Lower lobe of right lung (tissue), 2 donors: ENCODE measurements around the gene PRMT1. TPM values are rescaled to one million over a fixed set of nuclear protein-coding genes. Genes with fewer than 3 reads are reported as not detected.

ENCODE experiments used
- ATAC-seq, 2 donors: fragments of 200-7000 bp; cut with Tn5 transposase; one replicate each; pipeline ENCODE4 v1.9.1; 2020 to 2022; ENCODE audit warnings: mild to moderate bottlenecking in 2 of 2, moderate library complexity in 2 of 2
- DNase-seq: peaks from one replicate; pipeline ENCODE4 v3.0.0-alpha.2; 2020
- H3K27ac ChIP-seq: fragments of 200-600 bp; one replicate; pipeline ENCODE4 v1.8.0; 2022
- H3K27me3 ChIP-seq: fragments of 200-600 bp; one replicate; pipeline ENCODE4 v1.8.0; 2022; ENCODE audit warnings: low read depth
- H3K36me3 ChIP-seq: fragments of 200-600 bp; one replicate; pipeline ENCODE4 v1.8.0; 2022; ENCODE audit warnings: mild to moderate bottlenecking
- H3K4me1 ChIP-seq: fragments of 200-600 bp; one replicate; pipeline ENCODE4 v1.8.0; 2022
- H3K4me3 ChIP-seq: fragments of 200-600 bp; one replicate; pipeline ENCODE4 v1.8.0; 2022; ENCODE audit warnings: mild to moderate bottlenecking
- H3K9me3 ChIP-seq: fragments of 200-600 bp; one replicate; pipeline ENCODE4 v1.8.0; 2022
- intact Hi-C: fragments of 100-400 bp; cut with DNase I; formaldehyde crosslinking; loops from one replicate; pipeline ENCODE4 v1.11.0; 2022
- total RNA-seq: library from RNA; stranded (reverse); fragmentation: NEBNext Ultra II Directional; extraction: Animal tissue kit (Norgen Biotek cat#: 25700); gene quantifications from one replicate; pipeline ENCODE4 v1.2.1, GENCODE V29; 2021
- TF ChIP-seq, protein P1 (sequence below): fragments of 200-600 bp; IDR thresholded peaks from one replicate; pipeline ENCODE4 v1.8.0; 2022; ENCODE audit warnings: antibody characterized with exemption, mild to moderate bottlenecking
- donor health status: DM: no; HTN: yes; CAD: no; lungs with severe emphysema.

PRMT1 gene
- total RNA-seq, 1 donor from 2014 or later: 88.3 TPM

- no peaks in the 10 kb centered on the region for H3K4me1 ChIP-seq
- ATAC-seq: no peak
- H3K27me3 ChIP-seq: no peaks in the 10 kb centered on the region
- peaks cover 92% of the 10 kb centered on the region for H3K36me3 ChIP-seq
- intact Hi-C loops: no loop called here
- no peak overlapping the region for H3K4me3 ChIP-seq
- TF ChIP-seq, protein P1, sequence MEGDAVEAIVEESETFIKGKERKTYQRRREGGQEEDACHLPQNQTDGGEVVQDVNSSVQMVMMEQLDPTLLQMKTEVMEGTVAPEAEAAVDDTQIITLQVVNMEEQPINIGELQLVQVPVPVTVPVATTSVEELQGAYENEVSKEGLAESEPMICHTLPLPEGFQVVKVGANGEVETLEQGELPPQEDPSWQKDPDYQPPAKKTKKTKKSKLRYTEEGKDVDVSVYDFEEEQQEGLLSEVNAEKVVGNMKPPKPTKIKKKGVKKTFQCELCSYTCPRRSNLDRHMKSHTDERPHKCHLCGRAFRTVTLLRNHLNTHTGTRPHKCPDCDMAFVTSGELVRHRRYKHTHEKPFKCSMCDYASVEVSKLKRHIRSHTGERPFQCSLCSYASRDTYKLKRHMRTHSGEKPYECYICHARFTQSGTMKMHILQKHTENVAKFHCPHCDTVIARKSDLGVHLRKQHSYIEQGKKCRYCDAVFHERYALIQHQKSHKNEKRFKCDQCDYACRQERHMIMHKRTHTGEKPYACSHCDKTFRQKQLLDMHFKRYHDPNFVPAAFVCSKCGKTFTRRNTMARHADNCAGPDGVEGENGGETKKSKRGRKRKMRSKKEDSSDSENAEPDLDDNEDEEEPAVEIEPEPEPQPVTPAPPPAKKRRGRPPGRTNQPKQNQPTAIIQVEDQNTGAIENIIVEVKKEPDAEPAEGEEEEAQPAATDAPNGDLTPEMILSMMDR: no peak
- H3K9me3 ChIP-seq: no peaks in the 10 kb centered on the region
- no peak overlapping the region for H3K27ac ChIP-seq
- no peak for DNase-seq
Measured at GRCh38 chr19:49653466-49653806, 23.6 kb upstream of the PRMT1 start.

GRCh38 chr19:49654581-49654980, 22.5 kb upstream of the PRMT1 start:
- Histone ChIP-seq H3K27me3 (no peaks in the 10 kb centered on the region), H3K36me3 (peaks cover 92% of the 10 kb centered on the region), H3K27ac (no peak overlapping the region), H3K4me1 (no peaks in the 10 kb centered on the region), H3K4me3 (no peak overlapping the region), H3K9me3 (no peaks in the 10 kb centered on the region)
- ATAC-seq (no peak), DNase-seq (no peak)
- TF ChIP-seq, protein P1: no peak
- intact Hi-C loops: no loop called here

DNA sequence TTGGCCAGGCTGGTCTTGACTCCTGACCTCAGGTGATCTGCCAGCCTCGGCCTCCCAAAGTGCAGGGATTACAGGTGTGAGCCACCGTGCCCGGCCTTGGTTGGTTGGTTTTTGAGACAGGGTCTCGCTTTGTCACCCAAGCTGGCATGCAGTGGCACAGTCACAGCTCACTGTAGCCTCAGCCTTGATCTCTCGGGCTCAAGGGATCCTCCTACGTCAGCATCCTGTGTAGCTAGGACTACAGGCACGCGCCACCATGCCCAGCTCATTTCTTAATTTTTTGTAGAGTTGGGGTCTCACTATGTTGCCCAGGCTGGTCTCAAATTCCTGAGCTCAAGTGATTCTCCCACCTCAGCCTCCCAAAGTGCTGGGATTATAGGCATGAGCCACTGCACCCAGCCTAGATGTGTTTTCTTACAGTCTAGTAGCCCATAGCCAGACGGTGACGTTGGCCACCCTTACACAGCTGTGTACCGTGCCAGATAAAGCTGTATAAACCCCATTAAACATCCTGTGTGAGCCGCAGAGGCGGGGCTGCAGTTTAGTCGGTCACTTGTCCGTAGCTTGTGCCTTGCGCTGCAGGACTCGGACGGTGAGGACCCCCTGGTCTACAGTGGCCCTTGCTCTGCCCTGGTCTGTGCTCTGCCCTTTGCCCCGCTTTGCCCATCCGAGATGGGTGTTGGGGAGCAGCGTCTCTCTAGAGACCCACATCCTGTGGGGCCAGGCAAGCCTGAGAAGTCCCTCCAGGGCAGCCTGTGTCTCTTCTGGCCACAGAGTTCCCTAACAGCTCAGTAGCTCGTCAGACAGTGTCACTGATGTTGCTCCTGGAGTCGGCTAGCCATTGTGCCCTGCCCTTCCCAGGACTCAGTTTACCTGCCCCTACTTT, 21.3 kb upstream of the PRMT1 start:
- Histone ChIP-seq H3K27ac (peak overlapping the region; percentile 18), H3K36me3 (peaks cover 93% of the 10 kb centered on the region), H3K4me3 (no peak overlapping the region), H3K4me1 (no peaks in the 10 kb centered on the region), H3K9me3 (no peaks in the 10 kb centered on the region), H3K27me3 (no peaks in the 10 kb centered on the region)
- no peak for ATAC-seq
- intact Hi-C loops: no loop called here
- DNase-seq: no peak
- TF ChIP-seq, protein P1: no peak

GRCh38 chr19:49656456-49657109, 20.5 kb upstream of the PRMT1 start:
- TF ChIP-seq, protein P1: no peak
- H3K9me3 ChIP-seq: no peaks in the 10 kb centered on the region
- no peaks in the 10 kb centered on the region for H3K4me1 ChIP-seq
- DNase-seq: no peak
- H3K27ac ChIP-seq: no peak overlapping the region
- H3K36me3 ChIP-seq: peaks cover 95% of the 10 kb centered on the region
- H3K4me3 ChIP-seq: no peak overlapping the region
- intact Hi-C loops: no loop called here
- no peaks in the 10 kb centered on the region for H3K27me3 ChIP-seq
- ATAC-seq: no peak

- Histone ChIP-seq H3K36me3 (peaks cover 100% of the 10 kb centered on the region), H3K4me1 (no peaks in the 10 kb centered on the region), H3K27ac (no peak overlapping the region), H3K9me3 (no peaks in the 10 kb centered on the region), H3K27me3 (no peaks in the 10 kb centered on the region), H3K4me3 (no peak overlapping the region)
- intact Hi-C loops: no loop called here
- DNase-seq (no peak), ATAC-seq (no peak)
- TF ChIP-seq, protein P1: no peak
Measured at GRCh38 chr19:49657493-49658138, 19.5 kb upstream of the PRMT1 start.
